HCT116 (cell line): ENCODE results near the gene CLIC5. TPM values are rescaled to one million over a fixed set of nuclear protein-coding genes. Genes with fewer than 3 reads are reported as not detected.

ENCODE experiments used
- ATAC-seq: fragments of 200-7000 bp; cut with Tn5 transposase; 2 replicates; pipeline ENCODE4 v1.9.1; 2020; ENCODE audit warnings: mild to moderate bottlenecking, moderate library complexity
- BruUV-seq: library from RNA; stranded (reverse); fragments of 400-500 nt; replicated peaks from 2 replicates; lab custom pipeline; 2021; lab: Mats Ljungman, UMichigan
- CTCF ChIA-PET: fragments of 300-600 bp; sonication (Branson Sonifier 250); formaldehyde crosslinking; loops from one replicate; lab custom pipeline; 2021; ENCODE audit warnings: antibody characterized with exemption; lab: Charles Lee
- POLR2A ChIA-PET: fragments of 300-600, 350-600 bp; sonication (Branson Sonifier 250); formaldehyde crosslinking; loops from one replicate; lab custom pipeline; 2021; ENCODE audit warnings: antibody characterized with exemption; lab: Charles Lee
- RAD21 ChIA-PET, 2 experiments: fragments of 300-600 bp; sonication (Branson Sonifier 250); formaldehyde crosslinking; loops; one replicate each; lab custom pipeline; 2023; ENCODE audit warnings: low total read pairs in 2 of 2; ENCODE audit not compliant: uncharacterized antibody in 2 of 2, unreplicated experiment in 2 of 2, low non-redundant PET in 1 of 2; lab: Charles Lee
- DNase-seq: peaks from one replicate; pipeline ENCODE4 v3.0.0-alpha.2; 2010; ENCODE audit warnings: low read depth, low spot score
- H2AFZ ChIP-seq: fragments of 200-600 bp; shearing (Covaris generic), sonication (generic); 2 replicates; pipeline ENCODE4 v1.6.1; 2017; ENCODE audit warnings: low read depth, mixed run types, mixed read lengths, antibody characterized with exemption, low read length; ENCODE audit not compliant: poor library complexity, severe bottlenecking
- H3K27ac ChIP-seq: 2 replicates; pipeline ENCODE4 v1.5.1; 2012; ENCODE audit warnings: low read depth, low read length
- H3K27me3 ChIP-seq: fragments of 200-600 bp; sonication (generic); 2 replicates; pipeline ENCODE4 v1.6.1; 2016; ENCODE audit warnings: mixed run types, low read length, mixed read lengths; ENCODE audit not compliant: insufficient read depth
- H3K36me3 ChIP-seq, 2 experiments: fragments of 200-500 bp in 1 of 2; fragments of 200-600 bp in 1 of 2; sonication (Bioruptor generic) in 1 of 2; sonication (generic) in 1 of 2; 2 replicates each; pipeline versions ENCODE4 v1.5.1 to v1.6.1; 2014 to 2016; ENCODE audit warnings: low read length in 2 of 2, inconsistent platforms in 1 of 2, mixed read lengths in 1 of 2, mixed run types in 1 of 2; ENCODE audit not compliant: insufficient read depth in 2 of 2, control insufficient read depth in 1 of 2
- H3K4me1 ChIP-seq, 2 experiments: fragments of 200-600 bp in 1 of 2; sonication (generic) in 1 of 2; 2 replicates each; pipeline versions ENCODE4 v1.5.1 to v1.6.1; 2012 to 2017; ENCODE audit warnings: low read length in 2 of 2, inconsistent platforms in 1 of 2, mild to moderate bottlenecking in 1 of 2, mixed read lengths in 1 of 2, mixed run types in 1 of 2, moderate library complexity in 1 of 2; ENCODE audit not compliant: insufficient read depth in 2 of 2, control insufficient read depth in 1 of 2
- H3K4me2 ChIP-seq: fragments of 200-600 bp; sonication (generic); 2 replicates; pipeline ENCODE4 v1.6.1; 2017; ENCODE audit warnings: mixed run types, low read length, mixed read lengths
- H3K4me3 ChIP-seq, 2 experiments: fragments of 200-600 bp in 1 of 2; sonication (generic) in 1 of 2; replicated peaks in 1 of 2; 2 replicates each; pipeline ENCODE4 v1.5.1; 2011 to 2016; ENCODE audit warnings: low read length in 2 of 2, control low read depth in 1 of 2, low read depth in 1 of 2, mild to moderate bottlenecking in 1 of 2, mixed read lengths in 1 of 2, mixed run types in 1 of 2
- H3K79me2 ChIP-seq: fragments of 200-600 bp; sonication (generic); 2 replicates; pipeline ENCODE4 v1.6.1; 2017; ENCODE audit warnings: mild to moderate bottlenecking, mixed run types, low read length, moderate library complexity, mixed read lengths; ENCODE audit not compliant: insufficient read depth
- H3K9ac ChIP-seq: fragments of 200-600 bp; sonication (generic); 2 replicates; pipeline ENCODE4 v1.6.1; 2016; ENCODE audit warnings: low read length, mixed read lengths
- H3K9me2 ChIP-seq: fragments of 200-600 bp; sonication (generic), shearing (Covaris generic); 2 replicates; pipeline ENCODE4 v1.6.1; 2017; ENCODE audit warnings: mixed run types, mild to moderate bottlenecking, moderate library complexity; ENCODE audit not compliant: insufficient read depth
- H3K9me3 ChIP-seq, 2 experiments: fragments of 200-500 bp in 1 of 2; fragments of 200-600 bp in 1 of 2; sonication (Bioruptor generic) in 1 of 2; sonication (generic) in 1 of 2; 2 replicates each; pipeline ENCODE4 v1.6.1; 2014 to 2017; ENCODE audit warnings: low read length in 2 of 2, mixed read lengths in 2 of 2, inconsistent platforms in 1 of 2, low read depth in 1 of 2, mild to moderate bottlenecking in 1 of 2, mixed run types in 1 of 2, moderate library complexity in 1 of 2; ENCODE audit not compliant: control insufficient read depth in 1 of 2, insufficient read depth in 1 of 2
- H4K20me1 ChIP-seq: fragments of 200-600 bp; sonication (generic), shearing (Covaris generic); 2 replicates; pipeline ENCODE4 v1.6.1; 2017; ENCODE audit warnings: mixed run types, mild to moderate bottlenecking, moderate library complexity; ENCODE audit not compliant: insufficient read depth
- ATF3 ChIP-seq: IDR thresholded peaks from 2 replicates; pipeline ENCODE4 v1.6.1; 2012
- CBX3 ChIP-seq: IDR thresholded peaks from 2 replicates; pipeline ENCODE4 v1.6.1; 2012; ENCODE audit warnings: low read depth
- EGR1 ChIP-seq: IDR thresholded peaks from 2 replicates; pipeline ENCODE4 v1.6.1; 2012; ENCODE audit warnings: low read depth
- ELF1 ChIP-seq: IDR thresholded peaks from 2 replicates; pipeline ENCODE4 v1.6.1; 2012; ENCODE audit warnings: low read depth, borderline replicate concordance
- JUND ChIP-seq: IDR thresholded peaks from 2 replicates; pipeline ENCODE4 v1.6.1; 2012
- RAD21 ChIP-seq: IDR thresholded peaks from 2 replicates; pipeline ENCODE4 v1.6.1; 2012; ENCODE audit warnings: low read depth, mild to moderate bottlenecking
- SRF ChIP-seq: IDR thresholded peaks from 2 replicates; pipeline ENCODE4 v1.6.1; 2012; ENCODE audit warnings: low read depth
- TCF7L2 ChIP-seq: IDR thresholded peaks from 2 replicates; pipeline ENCODE4 v1.7.0; 2011; ENCODE audit warnings: borderline replicate concordance, inconsistent platforms; ENCODE audit not compliant: insufficient read depth, insufficient read length; ENCODE audit errors: extremely low read depth
- YY1 ChIP-seq: IDR thresholded peaks from 2 replicates; pipeline ENCODE4 v1.6.1; 2011; ENCODE audit warnings: low read length, low read depth, moderate library complexity, mild to moderate bottlenecking; ENCODE audit not compliant: insufficient replicate concordance; ENCODE audit errors: extremely low read depth
- ZNF274 ChIP-seq: fragments of 200-500 bp; sonication (Bioruptor generic); IDR thresholded peaks from 2 replicates; pipeline ENCODE4 v1.6.1; 2014; ENCODE audit warnings: mild to moderate bottlenecking, low read depth, low read length, inconsistent platforms
- intact Hi-C: fragments of 100-400 bp; cut with micrococcal nuclease; formaldehyde crosslinking; loops from 2 replicates; pipeline ENCODE4 v1.10.0; 2022
- total RNA-seq: library from RNA; stranded (reverse); gene quantifications from one replicate; pipeline ENCODE4 v1.2.1, GENCODE V29; 2021; ENCODE audit not compliant: unreplicated experiment

Gene CLIC5
- total RNA-seq, 1 experiment from 2014 or later: 0.20 TPM

- Histone ChIP-seq H3K27ac (no peak overlapping the region), H2AFZ (no peak overlapping the region), H3K4me3 (no peak overlapping the region), H3K79me2 (no peaks in the 10 kb centered on the region), H3K9me3 (no peaks in the 10 kb centered on the region), H3K4me1 (peaks cover 2 to 23% of the 10 kb centered on the region in 2 experiments; a peak in 2 of 4 replicates), H3K9me2 (no peaks in the 10 kb centered on the region), H3K36me3 (no peaks in the 10 kb centered on the region), H3K9ac (no peak overlapping the region), H3K27me3 (no peaks in the 10 kb centered on the region), H3K4me2 (no peak overlapping the region), H4K20me1 (no peaks in the 10 kb centered on the region)
- DNase-seq: no peak
- no TSS peak for BruUV-seq
- POLR2A ChIA-PET: no interaction called here
- RAD21 ChIA-PET: no interaction called here
- intact Hi-C loops: no loop called here
- TF ChIP-seq CBX3: no peak
- CTCF ChIA-PET: no interaction called here
- no peak for ATAC-seq
Measured at GRCh38 chr6:45990162-45990561, 25.5 kb downstream of the CLIC5 start.

GRCh38 chr6:45988635-45989034 is 27.0 kb downstream of the CLIC5 start:
- Histone ChIP-seq H3K9me2 (no peaks in the 10 kb centered on the region), H3K27ac (no peak overlapping the region)
- TF ChIP-seq JUND (no peak), SRF (no peak), EGR1 (no peak), YY1 (no peak), ATF3 (no peak), ELF1 (no peak), ZNF274 (no peak), TCF7L2 (no peak), RAD21 (no peak)
- TF ChIP-seq, all 23 proteins: peak for 0
- no peak for DNase-seq
- intact Hi-C loops: no loop called here
- BruUV-seq: no TSS peak
- no peak for ATAC-seq
- Histone ChIP-seq H3K9ac (no peak overlapping the region), H3K4me3 (no peak overlapping the region), H3K27me3 (no peaks in the 10 kb centered on the region), H3K36me3 (no peaks in the 10 kb centered on the region), H2AFZ (no peak overlapping the region), H3K79me2 (no peaks in the 10 kb centered on the region), H4K20me1 (no peaks in the 10 kb centered on the region), H3K4me1 (peaks cover 2 to 23% of the 10 kb centered on the region in 2 experiments; a peak in 2 of 4 replicates), H3K4me2 (no peak overlapping the region), H3K9me3 (no peaks in the 10 kb centered on the region)
- ChIA-PET RAD21 (no interaction called here), POLR2A (no interaction called here), CTCF (no interaction called here)
